GM06990 (cell line): Measurements from ENCODE around the gene UBL5.
A peak's percentile ranks its signal among the peaks of the same experiment; 100 is the strongest.
"Not testable (repeated sequence)": the region's sequence is repeated elsewhere in the genome, so short reads cannot be mapped to it uniquely, and the experiment has no call there.

ENCODE experiments used
- DNase-seq: peaks from one replicate; pipeline ENCODE4 v3.0.0-alpha.2; 2011; ENCODE audit not compliant: insufficient read length; ENCODE audit errors: extremely low read depth
- H3K27me3 ChIP-seq: replicated peaks from 2 replicates; pipeline ENCODE4 v1.6.0; 2011; ENCODE audit warnings: low read length; ENCODE audit not compliant: control insufficient read depth, insufficient read depth
- H3K36me3 ChIP-seq: 2 replicates; pipeline ENCODE4 v1.5.1; 2011; ENCODE audit warnings: low read length; ENCODE audit not compliant: control insufficient read depth, insufficient read depth
- H3K4me3 ChIP-seq: replicated peaks from 2 replicates; pipeline ENCODE4 v1.5.1; 2011; ENCODE audit warnings: low read depth, mild to moderate bottlenecking, control low read depth, low read length
- CTCF ChIP-seq: IDR thresholded peaks from 2 replicates; pipeline ENCODE4 v1.5.1; 2011; ENCODE audit warnings: low read length, control low read depth, mild to moderate bottlenecking, inconsistent platforms; ENCODE audit not compliant: insufficient read depth, poor library complexity, severe bottlenecking

Gene UBL5

GRCh38 chr19:9836021-9836420 lies 8.3 kb downstream of the UBL5 start:
- H3K27me3 ChIP-seq: no peaks in the 10 kb centered on the region
- H3K36me3 ChIP-seq: peaks cover 7% of the 10 kb centered on the region
- no peak for TF ChIP-seq CTCF
- H3K4me3 ChIP-seq: peak overlapping the region; percentile 92
- no peak for DNase-seq

- no peak overlapping the region for H3K4me3 ChIP-seq
- H3K27me3 ChIP-seq: no peaks in the 10 kb centered on the region
- DNase-seq: no peak
- no peak for TF ChIP-seq CTCF
- H3K36me3 ChIP-seq: peaks cover 26% of the 10 kb centered on the region
Observed at GRCh38 chr19:9838324-9838723, 10.6 kb downstream of the UBL5 start.

GRCh38 chr19:9839415-9839814 lies 11.7 kb downstream of the UBL5 start:
- peaks cover 33% of the 10 kb centered on the region for H3K36me3 ChIP-seq
- H3K4me3 ChIP-seq: no peak overlapping the region

GRCh38 chr19:9842834-9843625 lies 15.3 kb downstream of the UBL5 start:
- TF ChIP-seq CTCF: no peak

More at GRCh38 chr19:9839415-9839814, 11.7 kb downstream of the UBL5 start:
- DNase-seq: no peak
- no peaks in the 10 kb centered on the region for H3K27me3 ChIP-seq
- no peak for TF ChIP-seq CTCF

GRCh38 chr19:9843626-9844273 lies 16.0 kb downstream of the UBL5 start:
- not testable (repeated sequence) for H3K27me3 ChIP-seq, H3K4me3 ChIP-seq, DNase-seq
- H3K36me3 ChIP-seq: peaks cover 59% of the 10 kb centered on the region

More at GRCh38 chr19:9842834-9843625, 15.3 kb downstream of the UBL5 start:
- H3K27me3 ChIP-seq: no peaks in the 10 kb centered on the region
- H3K36me3 ChIP-seq: peaks cover 59% of the 10 kb centered on the region
- H3K4me3 ChIP-seq: no peak overlapping the region
- no peak for DNase-seq

- no peak for DNase-seq
- H3K27me3 ChIP-seq: no peaks in the 10 kb centered on the region
- peak; percentile 46 for TF ChIP-seq CTCF
- no peak overlapping the region for H3K4me3 ChIP-seq
- peaks cover 45% of the 10 kb centered on the region for H3K36me3 ChIP-seq
Observed at GRCh38 chr19:9847087-9847671, 19.5 kb downstream of the UBL5 start.
